K562 (cell line): ENCODE measurements around the gene PRRC2B. TPM values are rescaled to one million over a fixed set of nuclear protein-coding genes. Genes with fewer than 3 reads are reported as not detected.
A peak's percentile ranks its signal among the peaks of the same experiment; 100 is the strongest.

Source experiments
- ATF1 ChIP-seq, 2 experiments: fragments of 450-650 bp in 1 of 2; IDR thresholded peaks; 2 replicates each; pipeline ENCODE4 v1.6.1; 2016; ENCODE audit warnings: missing compliant biosample characterization in 1 of 2, missing genetic modification characterization in 1 of 2
- BHLHE40 ChIP-seq: IDR thresholded peaks from 2 replicates; pipeline ENCODE4 v1.6.1; 2011; ENCODE audit warnings: low read length, improper control_type of control experiment
- CREM ChIP-seq: IDR thresholded peaks from 2 replicates; pipeline ENCODE4 v1.6.1; 2014; ENCODE audit warnings: antibody characterized with exemption, low read depth
- CTBP1 ChIP-seq: fragments of 450-650 bp; IDR thresholded peaks from 2 replicates; pipeline ENCODE4 v1.6.1; 2016; ENCODE audit warnings: borderline replicate concordance
- CTCF ChIP-seq, 3 experiments: IDR thresholded peaks in 2 of 3; conservative IDR thresholded peaks in 1 of 3; 2 replicates each; pipeline ENCODE4 v1.5.1; 2011 to 2012; ENCODE audit warnings: low read length in 3 of 3, mild to moderate bottlenecking in 3 of 3, control low read depth in 2 of 3, improper control_type of control experiment in 1 of 3, inconsistent platforms in 1 of 3, low read depth in 1 of 3, mixed read lengths in 1 of 3, moderate library complexity in 1 of 3; ENCODE audit not compliant: insufficient read depth in 2 of 3
- FOXA1 ChIP-seq: fragments of 450-650 bp; IDR thresholded peaks from 2 replicates; pipeline ENCODE4 v1.6.1; 2016; ENCODE audit warnings: mild to moderate bottlenecking, borderline replicate concordance
- MNT ChIP-seq, 2 experiments: fragments of 450-650 bp; conservative IDR thresholded peaks; 2 replicates each; pipeline ENCODE4 v1.6.1; 2017; ENCODE audit warnings: mild to moderate bottlenecking in 2 of 2, moderate library complexity in 2 of 2
- MTA3 ChIP-seq: fragments of 450-650 bp; formaldehyde crosslinking; IDR thresholded peaks from 2 replicates; pipeline ENCODE4 v1.6.1; 2017; ENCODE audit warnings: mild to moderate bottlenecking, borderline replicate concordance
- NFRKB ChIP-seq: fragments of 450-650 bp; IDR thresholded peaks from 2 replicates; pipeline ENCODE4 v1.6.1; 2016; ENCODE audit warnings: low read depth
- NRF1 ChIP-seq, 2 experiments: fragments of 450-650 bp; IDR thresholded peaks in 1 of 2; conservative IDR thresholded peaks in 1 of 2; 2 replicates each; pipeline ENCODE4 v1.6.1; 2014; ENCODE audit warnings: mild to moderate bottlenecking in 2 of 2
- PRDM10 ChIP-seq: fragments of 450-650 bp; IDR thresholded peaks from 2 replicates; pipeline ENCODE4 v1.6.1; 2018; ENCODE audit not compliant: partially characterized antibody
- RB1 ChIP-seq: fragments of 450-650 bp; IDR thresholded peaks from 2 replicates; pipeline ENCODE4 v1.6.1; 2017; ENCODE audit warnings: low read depth, mild to moderate bottlenecking
- SMC3 ChIP-seq: conservative IDR thresholded peaks from 2 replicates; pipeline ENCODE4 v1.6.1; 2011; ENCODE audit warnings: low read depth, low read length, improper control_type of control experiment; ENCODE audit not compliant: insufficient read depth
- SRF ChIP-seq, 2 experiments: fragments of 250-450, 450-650 bp in 1 of 2; sonication (Bioruptor Pico) in 1 of 2; sonication (generic) in 1 of 2; formaldehyde crosslinking; IDR thresholded peaks; 2 replicates each; pipeline versions ENCODE4 v1.5.0 to v1.5.1; 2020 to 2022; ENCODE audit warnings: mild to moderate bottlenecking in 1 of 2, missing genetic modification reagents in 1 of 2
- TFAP4 ChIP-seq: sonication (generic); formaldehyde crosslinking; IDR thresholded peaks from 2 replicates; pipeline ENCODE4 v1.8.0; 2022; ENCODE audit warnings: missing genetic modification reagents, mild to moderate bottlenecking, moderate library complexity, borderline replicate concordance
- YY1 ChIP-seq, 3 experiments: IDR thresholded peaks; 2 replicates each; pipeline ENCODE4 v1.6.1; 2011; ENCODE audit warnings: low read length in 2 of 3, mild to moderate bottlenecking in 2 of 3, moderate library complexity in 2 of 3, borderline replicate concordance in 1 of 3, control low read depth in 1 of 3, low read depth in 1 of 3; ENCODE audit not compliant: insufficient read depth in 3 of 3, insufficient replicate concordance in 2 of 3, control insufficient read depth in 1 of 3, insufficient read length in 1 of 3; ENCODE audit errors: extremely low read depth in 1 of 3
- ZNF165 ChIP-seq: fragments of 250-450 bp; sonication (Bioruptor Pico); IDR thresholded peaks from 2 replicates; pipeline ENCODE4 v1.4.0; 2020; ENCODE audit warnings: borderline replicate concordance
- polyA plus RNA-seq, 8 experiments: library from polyadenylated mRNA; depleted of rRNA in 4 of 8; stranded (reverse) in 5 of 8; unstranded in 3 of 8; fragments of >200 nt; fragmentation: Nextera tagmentation in 2 of 8; fragmentation: Illumina TruSeq in 1 of 8; extraction: Ambion mirVana in 2 of 8; extraction: Trizol in 1 of 8; gene quantifications; 2 replicates each; pipeline versions ENCODE4 v1.2.1 to v1.2.3, GENCODE V29; 2011 to 2014; ENCODE audit warnings: inconsistent platforms in 1 of 8, missing spikeins in 1 of 8
- total RNA-seq, 7 experiments: library from RNA; depleted of rRNA in 6 of 7; stranded (reverse); fragments of >200 nt in 6 of 7; fragmentation: Illumina TruSeq in 2 of 7; extraction: Trizol in 2 of 7; gene quantifications; 2 replicates each; pipeline versions ENCODE4 v1.2.1 to v1.2.3, GENCODE V29; 2011 to 2021; ENCODE audit warnings: low replicate concordance in 1 of 7

Gene PRRC2B
- total and polyA plus RNA-seq, 9 of the 15 experiments (the other 6 are each of a cell fraction or from before 2014, with no cell fraction given) = 0.34 to 125 (median 30.9) TPM

GRCh38 chr9:131349881-131350563, 43.9 kb upstream of the PRRC2B start (continued):
- TF ChIP-seq PRDM10 = peak; percentile 32
- TF ChIP-seq RB1 = peak; percentile 63
- peak in 1 of 2 experiments; percentile 51; a peak in 1 of 4 replicates for TF ChIP-seq SRF (CRISPR knock-in tag; IDR thresholded peaks at IDR 0.05)
- TF ChIP-seq BHLHE40 = peak; percentile 54; the same call in 1 of the 2 replicates
- TF ChIP-seq CTCF (IDR thresholded peaks at IDR 0.05 in 2 of 3, conservative IDR thresholded peaks at IDR 0.05 in 1 of 3; ENCODE audit: insufficient read depth in 2 of 3, low read depth in 1 of 3, low read length in 3 of 3) = peak; percentile 90 to 91 (median 91)
- no peak for TF ChIP-seq FOXA1
- TF ChIP-seq CTBP1 = peak; percentile 62; the same call in 1 of the 2 replicates
- peak; percentile 22 to 40; a peak in 1 of 4 replicates for TF ChIP-seq NRF1 (conservative IDR thresholded peaks at IDR 0.05 in 1 of 2, IDR thresholded peaks at IDR 0.05 in 1 of 2)
- 0 out of 4 replicates have a peak, but pooled peaks of 1 of the 2 experiments have one; percentile 30 for TF ChIP-seq MNT (conservative IDR thresholded peaks at IDR 0.05)
- TF ChIP-seq YY1 (IDR thresholded peaks at IDR 0.05; ENCODE audit: borderline replicate concordance in 1 of 3, control insufficient read depth in 1 of 3, extremely low read depth in 1 of 3, insufficient read depth in 3 of 3, insufficient read length in 1 of 3, insufficient replicate concordance in 2 of 3, low read depth in 1 of 3, low read length in 2 of 3) = peak in 1 of 3 experiments; percentile 38
- TF ChIP-seq MTA3 = peak; percentile 34; the same call in 1 of the 2 replicates
- no peak for TF ChIP-seq ZNF165 (CRISPR knock-in tag)
- TF ChIP-seq TFAP4 (CRISPR knock-in tag) = peak; percentile 63; the same call in 1 of the 2 replicates
- no peak for TF ChIP-seq CREM
- no peak for TF ChIP-seq ATF1 (CRISPR knock-in tag; IDR thresholded peaks at IDR 0.05)
- 0 out of 2 replicates have a peak, but pooled peaks have one; percentile 12 for TF ChIP-seq ATF1 (tag; IDR thresholded peaks at IDR 0.05)
- TF ChIP-seq SMC3 = peak; percentile 86
- TF ChIP-seq NFRKB = no peak
